ENCODE results near the gene RNFT2. TPM values are rescaled to one million over a fixed set of nuclear protein-coding genes. Genes with fewer than 3 reads are reported as not detected.
"Not testable (repeated sequence)": the region's sequence is repeated elsewhere in the genome, so short reads cannot be mapped to it uniquely, and the experiment has no call there.

RNFT2 gene
- total and polyA plus RNA-seq, 2 donors = 4.4 to 9.7 TPM

DNA sequence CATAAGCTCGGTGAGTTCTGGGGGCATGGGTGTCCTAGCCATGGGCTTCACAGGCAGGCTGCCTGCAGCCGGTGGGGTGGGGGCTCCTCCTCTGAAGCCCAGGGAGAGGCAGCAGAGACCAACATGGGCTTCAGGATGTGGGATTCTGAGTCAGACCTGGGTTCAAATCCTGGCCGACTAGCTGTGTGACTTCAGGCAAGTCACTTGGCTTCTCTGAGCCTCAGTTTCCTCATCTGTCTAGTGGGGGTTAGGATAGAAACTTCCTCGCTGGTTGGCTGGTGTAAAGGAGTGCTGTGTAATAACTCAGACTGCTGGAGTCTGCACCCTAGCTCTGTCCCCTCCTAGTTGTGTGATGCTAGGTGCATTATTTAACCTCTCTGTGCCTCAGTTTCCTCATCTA, 12.2 kb downstream of the RNFT2 start:
- Histone ChIP-seq H3K27ac (ENCODE audit: low read depth in 1 of 2, low read length in 1 of 2) (no peak overlapping the region), H3K27me3 (ENCODE audit: control insufficient read depth in 2 of 2, insufficient read depth in 1 of 2, low read length in 1 of 2) (no peaks in the 10 kb centered on the region), H3K4me1 (ENCODE audit: control insufficient read depth in 2 of 2, insufficient read depth in 2 of 2, low read length in 2 of 2) (no peaks in the 10 kb centered on the region), H3K36me3 (ENCODE audit: control insufficient read depth in 2 of 2, insufficient read depth in 2 of 2, low read length in 1 of 2) (peaks cover 4 to 8% of the 10 kb centered on the region in 2 donors), H3K9me3 (ENCODE audit: control insufficient read depth in 2 of 2, insufficient read depth in 1 of 2, low read length in 1 of 2) (peaks cover 0 to 3% of the 10 kb centered on the region in 2 donors), H3K4me3 (ENCODE audit: low read length in 2 of 2) (no peak overlapping the region)
- 96% methylated on average over 4 of the region's 4 CpGs for WGBS
- DNase-seq (ENCODE audit: low read depth in 6 of 9, low spot score in 9 of 9) = no peak

DNA sequence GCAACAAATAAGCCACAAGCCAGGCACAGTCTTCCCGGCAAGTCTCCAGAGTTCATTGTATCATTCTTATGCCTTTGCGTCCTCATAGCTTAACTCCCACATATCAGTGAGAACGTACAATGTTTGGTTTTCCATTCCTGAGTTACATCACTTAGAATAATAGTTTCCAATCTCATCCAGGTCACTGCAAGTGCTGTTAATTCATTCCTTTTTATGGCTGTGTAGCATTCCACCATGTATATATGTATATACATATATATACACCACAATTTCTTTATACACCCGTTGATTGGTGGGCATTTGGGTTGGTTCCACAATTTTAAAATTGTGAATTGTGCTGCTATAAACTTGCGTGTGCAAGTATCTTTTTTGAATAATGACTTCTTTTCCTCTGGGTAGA, 16.0 kb downstream of the RNFT2 start:
- not testable (repeated sequence) for H3K4me3 ChIP-seq (ENCODE audit: low read length in 2 of 2); DNase-seq (ENCODE audit: low read depth in 6 of 9, low spot score in 9 of 9); H3K27me3 ChIP-seq (ENCODE audit: control insufficient read depth in 2 of 2, insufficient read depth in 1 of 2, low read length in 1 of 2); H3K9me3 ChIP-seq (ENCODE audit: control insufficient read depth in 2 of 2, insufficient read depth in 1 of 2, low read length in 1 of 2); H3K36me3 ChIP-seq (ENCODE audit: control insufficient read depth in 2 of 2, insufficient read depth in 2 of 2, low read length in 1 of 2); H3K27ac ChIP-seq (ENCODE audit: low read depth in 1 of 2, low read length in 1 of 2); H3K4me1 ChIP-seq (ENCODE audit: control insufficient read depth in 2 of 2, insufficient read depth in 2 of 2, low read length in 2 of 2)
- over 99% methylated on average over 5 of the region's 5 CpGs for WGBS

DNA sequence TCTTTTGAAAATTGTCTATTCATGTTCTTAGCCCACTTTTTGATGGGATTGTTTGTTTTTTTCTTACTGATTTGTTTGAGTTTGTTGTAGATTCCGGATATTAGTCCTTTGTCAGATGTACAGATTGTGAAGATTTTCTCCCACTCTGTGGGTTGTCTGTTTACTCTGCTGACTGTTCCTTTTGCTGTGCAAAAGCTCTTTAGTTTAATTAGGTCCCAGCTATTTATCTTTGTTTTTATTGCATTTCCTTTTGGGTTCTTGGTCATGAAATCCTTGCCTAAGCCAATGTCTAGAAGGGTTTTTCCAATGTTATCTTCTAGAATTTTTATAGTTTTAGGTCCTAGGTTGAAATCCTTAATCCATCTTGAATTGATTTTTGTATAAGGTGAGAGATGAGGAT, 16.7 kb downstream of the RNFT2 start:
- H3K9me3 ChIP-seq (ENCODE audit: control insufficient read depth in 2 of 2, insufficient read depth in 1 of 2, low read length in 1 of 2); H3K27ac ChIP-seq (ENCODE audit: low read depth in 1 of 2, low read length in 1 of 2); H3K36me3 ChIP-seq (ENCODE audit: control insufficient read depth in 2 of 2, insufficient read depth in 2 of 2, low read length in 1 of 2); DNase-seq (ENCODE audit: low read depth in 6 of 9, low spot score in 9 of 9); H3K4me1 ChIP-seq (ENCODE audit: control insufficient read depth in 2 of 2, insufficient read depth in 2 of 2, low read length in 2 of 2); H3K27me3 ChIP-seq (ENCODE audit: control insufficient read depth in 2 of 2, insufficient read depth in 1 of 2, low read length in 1 of 2); H3K4me3 ChIP-seq (ENCODE audit: low read length in 2 of 2): not testable (repeated sequence)
- WGBS = 97% methylated on average over 1 of the region's 1 CpG

DNA sequence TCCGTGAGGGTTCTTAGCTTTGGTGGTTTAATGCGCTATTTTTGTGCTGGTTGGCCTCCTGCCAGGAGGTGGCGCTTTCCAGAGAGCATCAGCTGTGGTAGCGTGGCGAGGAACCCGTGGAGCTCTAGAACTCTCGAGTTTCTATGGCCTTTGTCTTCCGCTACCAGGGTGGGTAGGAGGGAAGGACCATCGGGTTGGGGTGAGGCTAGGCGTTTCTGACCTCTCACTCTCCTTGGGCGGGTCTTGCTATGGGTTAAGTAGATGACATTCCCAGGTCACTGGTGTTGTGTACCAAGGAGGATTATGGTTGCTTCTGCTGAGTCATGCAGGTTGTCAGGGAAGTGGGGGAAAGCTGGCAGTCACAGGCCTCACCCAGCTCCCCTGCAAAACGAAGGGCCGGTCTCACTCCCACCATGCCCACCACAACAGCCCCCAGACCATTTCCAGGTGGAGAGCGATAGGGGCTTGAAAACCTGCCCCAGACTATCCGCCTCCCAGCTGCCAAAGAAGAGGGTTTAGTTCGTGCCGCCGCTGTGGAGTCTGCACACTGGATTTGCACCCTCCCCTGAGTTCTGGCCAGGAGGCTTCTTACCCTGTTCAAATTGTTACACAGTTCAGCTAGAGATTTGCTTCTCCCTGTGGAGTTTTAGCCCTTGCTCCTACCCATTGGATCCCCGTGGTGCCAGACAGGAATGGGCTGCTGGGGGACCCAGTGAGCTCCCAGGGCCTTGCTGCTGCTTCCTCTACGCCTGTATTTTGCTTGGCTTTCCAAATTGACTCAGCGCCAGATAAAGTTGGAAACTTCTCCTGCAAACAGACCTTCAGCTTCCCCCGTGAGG, 21.9 kb downstream of the RNFT2 start:
- H3K27me3 ChIP-seq (ENCODE audit: control insufficient read depth in 2 of 2, insufficient read depth in 1 of 2, low read length in 1 of 2) = no peaks in the 10 kb centered on the region
- peak in 2 of 9 donors; percentile 23 to 59 for DNase-seq (ENCODE audit: low read depth in 6 of 9, low spot score in 9 of 9)
- H3K9me3 ChIP-seq (ENCODE audit: control insufficient read depth in 2 of 2, insufficient read depth in 1 of 2, low read length in 1 of 2) = peaks cover 0 to 6% of the 10 kb centered on the region in 2 donors
- WGBS = 76% methylated on average over 22 of the region's 22 CpGs
- peak overlapping the region; percentile 30 to 38 for H3K4me3 ChIP-seq (ENCODE audit: low read length in 2 of 2)
- H3K36me3 ChIP-seq (ENCODE audit: control insufficient read depth in 2 of 2, insufficient read depth in 2 of 2, low read length in 1 of 2) = peaks cover 0 to 7% of the 10 kb centered on the region in 2 donors
- peaks cover 0 to 2% of the 10 kb centered on the region in 2 donors for H3K4me1 ChIP-seq (ENCODE audit: control insufficient read depth in 2 of 2, insufficient read depth in 2 of 2, low read length in 2 of 2)
- H3K27ac ChIP-seq (ENCODE audit: low read depth in 1 of 2, low read length in 1 of 2) = peak overlapping the region in 1 of 2 donors; percentile 60

DNA sequence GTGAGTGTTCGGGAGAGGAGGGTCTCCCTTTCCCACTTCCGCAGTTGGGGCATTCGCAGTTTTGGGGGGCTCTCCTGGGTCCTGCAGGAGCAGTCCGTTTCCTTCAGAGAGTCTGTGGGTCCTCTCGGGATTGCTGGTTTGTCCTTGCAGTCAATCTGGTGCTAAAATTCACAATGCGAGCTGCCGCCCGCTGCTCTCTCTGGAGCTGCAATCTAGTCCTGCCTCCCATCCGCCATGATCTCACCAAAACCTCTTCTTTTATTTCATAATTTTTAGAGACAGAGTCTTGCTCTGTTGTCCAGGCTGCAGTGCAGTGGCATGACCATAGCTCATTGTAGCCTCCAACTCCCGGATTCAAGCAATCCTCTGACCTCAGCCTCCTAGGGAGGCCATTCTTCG, 22.5 kb downstream of the RNFT2 start:
- Histone ChIP-seq H3K4me1 (ENCODE audit: control insufficient read depth in 2 of 2, insufficient read depth in 2 of 2, low read length in 2 of 2) (peaks cover 0 to 2% of the 10 kb centered on the region in 2 donors), H3K4me3 (ENCODE audit: low read length in 2 of 2) (peak overlapping the region in 1 of 2 donors; percentile 38), H3K27ac (ENCODE audit: low read depth in 1 of 2, low read length in 1 of 2) (peak overlapping the region in 1 of 2 donors; percentile 60), H3K9me3 (ENCODE audit: control insufficient read depth in 2 of 2, insufficient read depth in 1 of 2, low read length in 1 of 2) (peaks cover 0 to 6% of the 10 kb centered on the region in 2 donors), H3K36me3 (ENCODE audit: control insufficient read depth in 2 of 2, insufficient read depth in 2 of 2, low read length in 1 of 2) (peaks cover 0 to 7% of the 10 kb centered on the region in 2 donors), H3K27me3 (ENCODE audit: control insufficient read depth in 2 of 2, insufficient read depth in 1 of 2, low read length in 1 of 2) (no peaks in the 10 kb centered on the region)
- 96% methylated on average over 11 of the region's 11 CpGs for WGBS
- DNase-seq (ENCODE audit: low read depth in 6 of 9, low spot score in 9 of 9) = no peak

DNA sequence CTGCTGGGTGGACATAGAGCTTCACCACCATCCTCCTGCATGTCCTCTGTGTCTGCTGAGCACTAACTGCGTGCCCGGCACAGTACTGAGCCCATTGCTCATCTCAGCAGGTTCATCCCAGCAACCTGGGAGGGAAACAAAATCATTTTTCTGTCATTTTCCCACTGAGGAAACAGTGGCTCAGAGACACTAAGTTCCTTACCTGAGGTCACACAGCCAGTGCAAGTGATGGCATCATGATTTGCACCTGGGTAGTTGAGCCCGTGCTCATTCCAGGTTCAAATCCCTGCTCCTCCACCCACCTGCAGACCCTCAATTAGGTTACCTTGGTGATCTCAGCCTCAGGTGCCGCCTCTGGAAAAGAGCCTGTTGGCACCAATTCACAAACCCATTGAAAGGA, 23.4 kb downstream of the RNFT2 start:
- DNase-seq (ENCODE audit: low read depth in 6 of 9, low spot score in 9 of 9) = no peak
- Histone ChIP-seq H3K27ac (ENCODE audit: low read depth in 1 of 2, low read length in 1 of 2) (no peak overlapping the region), H3K4me3 (ENCODE audit: low read length in 2 of 2) (no peak overlapping the region), H3K27me3 (ENCODE audit: control insufficient read depth in 2 of 2, insufficient read depth in 1 of 2, low read length in 1 of 2) (no peaks in the 10 kb centered on the region), H3K9me3 (ENCODE audit: control insufficient read depth in 2 of 2, insufficient read depth in 1 of 2, low read length in 1 of 2) (peaks cover 0 to 6% of the 10 kb centered on the region in 2 donors), H3K36me3 (ENCODE audit: control insufficient read depth in 2 of 2, insufficient read depth in 2 of 2, low read length in 1 of 2) (peaks cover 0 to 7% of the 10 kb centered on the region in 2 donors), H3K4me1 (ENCODE audit: control insufficient read depth in 2 of 2, insufficient read depth in 2 of 2, low read length in 2 of 2) (peaks cover 0 to 2% of the 10 kb centered on the region in 2 donors)
- 98% methylated on average over 4 of the region's 4 CpGs for WGBS

DNA sequence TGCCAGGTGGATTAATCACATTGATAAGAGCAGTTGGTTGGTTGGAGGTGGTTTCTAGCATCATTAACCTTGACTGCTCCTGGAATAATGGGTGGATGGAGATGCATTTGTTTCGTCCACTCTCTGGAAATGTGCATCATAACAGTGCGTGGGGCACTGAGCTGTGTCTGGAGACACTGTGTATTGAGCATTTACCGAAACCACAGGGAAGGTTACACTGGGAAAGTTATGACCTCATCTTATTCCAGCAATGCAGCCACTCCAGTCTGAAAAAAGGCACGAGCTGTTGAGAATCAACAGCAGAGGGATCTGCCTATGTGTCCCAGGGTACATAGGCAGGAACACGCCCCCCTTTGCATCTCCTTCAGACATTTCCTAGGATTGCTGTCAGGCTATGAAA, 27.2 kb downstream of the RNFT2 start:
- Histone ChIP-seq H3K4me1 (ENCODE audit: control insufficient read depth in 2 of 2, insufficient read depth in 2 of 2, low read length in 2 of 2) (peaks cover 0 to 2% of the 10 kb centered on the region in 2 donors), H3K27ac (ENCODE audit: low read depth in 1 of 2, low read length in 1 of 2) (no peak overlapping the region), H3K4me3 (ENCODE audit: low read length in 2 of 2) (no peak overlapping the region), H3K27me3 (ENCODE audit: control insufficient read depth in 2 of 2, insufficient read depth in 1 of 2, low read length in 1 of 2) (no peaks in the 10 kb centered on the region), H3K9me3 (ENCODE audit: control insufficient read depth in 2 of 2, insufficient read depth in 1 of 2, low read length in 1 of 2) (peaks cover 0 to 2% of the 10 kb centered on the region in 2 donors), H3K36me3 (ENCODE audit: control insufficient read depth in 2 of 2, insufficient read depth in 2 of 2, low read length in 1 of 2) (peaks cover 0 to 2% of the 10 kb centered on the region in 2 donors)
- WGBS = 96% methylated on average over 5 of the region's 5 CpGs
- DNase-seq (ENCODE audit: low read depth in 6 of 9, low spot score in 9 of 9) = no peak

DNA sequence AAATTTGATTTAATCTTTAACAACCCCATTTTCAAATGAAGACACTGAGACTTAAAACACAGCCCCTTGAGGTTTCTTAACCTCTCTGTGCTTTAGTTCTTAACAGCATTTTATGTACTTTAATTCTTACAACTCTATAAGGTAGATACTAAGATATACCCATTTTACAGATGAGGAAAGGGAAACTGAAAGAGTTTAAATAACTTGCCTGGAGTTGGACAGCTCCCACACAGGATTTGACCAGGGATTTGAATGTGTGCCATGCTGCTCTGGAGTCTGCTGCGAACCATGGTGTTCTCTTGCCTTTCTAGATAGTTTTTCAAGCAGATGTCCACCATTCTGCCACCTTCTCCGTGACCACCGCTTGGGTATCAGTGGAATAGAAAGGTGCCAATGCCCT, 28.2 kb downstream of the RNFT2 start:
- Histone ChIP-seq H3K27me3 (ENCODE audit: control insufficient read depth in 2 of 2, insufficient read depth in 1 of 2, low read length in 1 of 2) (no peaks in the 10 kb centered on the region), H3K4me3 (ENCODE audit: low read length in 2 of 2) (no peak overlapping the region), H3K36me3 (ENCODE audit: control insufficient read depth in 2 of 2, insufficient read depth in 2 of 2, low read length in 1 of 2) (no peaks in the 10 kb centered on the region), H3K4me1 (ENCODE audit: control insufficient read depth in 2 of 2, insufficient read depth in 2 of 2, low read length in 2 of 2) (peaks cover 0 to 2% of the 10 kb centered on the region in 2 donors), H3K9me3 (ENCODE audit: control insufficient read depth in 2 of 2, insufficient read depth in 1 of 2, low read length in 1 of 2) (peaks cover 0 to 2% of the 10 kb centered on the region in 2 donors), H3K27ac (ENCODE audit: low read depth in 1 of 2, low read length in 1 of 2) (no peak overlapping the region)
- over 99% methylated on average over 3 of the region's 3 CpGs for WGBS
- DNase-seq (ENCODE audit: low read depth in 6 of 9, low spot score in 9 of 9) = no peak

DNA sequence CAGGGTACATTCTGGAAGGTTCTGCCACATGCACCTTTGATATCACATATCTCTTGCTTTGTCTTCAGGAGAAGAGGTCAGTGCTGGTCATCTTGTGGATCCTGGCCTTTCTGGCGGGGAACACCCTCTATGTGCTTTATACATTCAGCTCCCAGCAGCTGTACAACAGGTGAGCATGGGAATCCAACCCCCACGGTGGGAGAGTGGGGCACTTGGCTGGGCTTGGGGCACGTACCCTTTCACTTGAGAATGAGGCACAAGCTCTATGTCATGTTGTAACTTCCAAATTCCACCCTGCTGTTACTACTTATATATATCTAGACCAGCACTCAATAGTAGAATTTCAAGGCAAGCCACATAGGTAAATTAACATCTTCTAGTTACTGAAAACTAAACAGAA, 28.6 kb downstream of the RNFT2 start:
- H3K27me3 ChIP-seq (ENCODE audit: control insufficient read depth in 2 of 2, insufficient read depth in 1 of 2, low read length in 1 of 2) = no peaks in the 10 kb centered on the region
- 94% methylated on average over 3 of the region's 3 CpGs for WGBS
- no peak for DNase-seq (ENCODE audit: low read depth in 6 of 9, low spot score in 9 of 9)
- no peaks in the 10 kb centered on the region for H3K36me3 ChIP-seq (ENCODE audit: control insufficient read depth in 2 of 2, insufficient read depth in 2 of 2, low read length in 1 of 2)
- H3K9me3 ChIP-seq (ENCODE audit: control insufficient read depth in 2 of 2, insufficient read depth in 1 of 2, low read length in 1 of 2) = peaks cover 0 to 2% of the 10 kb centered on the region in 2 donors
- H3K4me3 ChIP-seq (ENCODE audit: low read length in 2 of 2) = no peak overlapping the region
- H3K27ac ChIP-seq (ENCODE audit: low read depth in 1 of 2, low read length in 1 of 2) = no peak overlapping the region
- no peaks in the 10 kb centered on the region for H3K4me1 ChIP-seq (ENCODE audit: control insufficient read depth in 2 of 2, insufficient read depth in 2 of 2, low read length in 2 of 2)

Measured in thymus (tissue), 11 donors.